Stimulated activated CD8-positive, alpha-beta memory T cell treated with anti-CD3 and anti-CD28 coated beads, Interleukin-12 subunit alpha, Interleukin-12 subunit beta, amount 100 ng/mL, for 4 hours (primary cell): ENCODE results near the gene TTLL12.

Experiments used
- DNase-seq: peaks from one replicate; pipeline ENCODE4 v3.0.0-alpha.2; 2020; ENCODE audit warnings: low read depth

TTLL12 gene

GRCh38 chr22:43199541-43199940 is 12.6 kb upstream of the TTLL12 start:
- DNase-seq, result no peak

DNA sequence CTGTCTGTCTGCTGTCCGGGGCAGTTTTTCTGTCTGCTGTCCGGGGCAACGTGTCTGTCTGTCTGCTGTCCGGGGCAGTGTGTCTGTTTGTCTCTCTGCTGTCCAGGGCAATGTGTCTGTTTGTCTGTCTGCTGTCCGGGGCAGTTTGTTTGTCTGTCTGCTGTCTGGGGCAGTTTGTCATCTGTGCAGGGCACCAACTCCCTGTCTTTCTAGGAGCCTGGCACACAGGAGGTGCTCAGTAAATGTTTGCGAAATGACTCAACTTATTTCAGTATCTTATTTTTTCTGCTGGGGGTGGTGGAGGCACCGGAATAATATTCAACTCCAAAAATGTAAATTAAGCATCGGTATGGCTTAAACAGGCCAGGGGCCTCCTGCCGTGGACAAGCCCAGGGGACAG is 12.0 kb upstream of the TTLL12 start:
- no peak for DNase-seq

GRCh38 chr22:43198126-43198525 is 11.2 kb upstream of the TTLL12 start:
- no peak for DNase-seq

- no peak for DNase-seq
Measured at GRCh38 chr22:43197271-43197941, 10.5 kb upstream of the TTLL12 start.

DNA sequence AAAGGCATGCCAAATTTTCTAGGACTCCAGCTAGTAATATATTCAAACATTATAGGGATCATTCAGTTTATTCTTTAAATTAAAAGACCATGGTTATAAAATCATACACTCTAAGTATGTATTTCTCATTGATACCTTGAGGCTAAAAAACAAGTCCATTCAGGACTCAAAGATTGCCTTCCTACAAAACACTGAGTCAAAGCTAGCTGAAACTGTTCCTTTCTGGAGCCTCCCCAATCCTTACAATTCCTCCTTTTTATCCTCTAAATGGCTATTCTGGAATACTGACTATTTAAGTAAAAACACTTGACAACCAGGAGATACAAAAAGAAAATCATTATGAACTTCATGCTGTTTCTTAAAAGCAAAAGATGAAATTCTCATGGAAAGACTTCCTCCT is 4.9 kb upstream of the TTLL12 start:
- DNase-seq, result no peak

DNA sequence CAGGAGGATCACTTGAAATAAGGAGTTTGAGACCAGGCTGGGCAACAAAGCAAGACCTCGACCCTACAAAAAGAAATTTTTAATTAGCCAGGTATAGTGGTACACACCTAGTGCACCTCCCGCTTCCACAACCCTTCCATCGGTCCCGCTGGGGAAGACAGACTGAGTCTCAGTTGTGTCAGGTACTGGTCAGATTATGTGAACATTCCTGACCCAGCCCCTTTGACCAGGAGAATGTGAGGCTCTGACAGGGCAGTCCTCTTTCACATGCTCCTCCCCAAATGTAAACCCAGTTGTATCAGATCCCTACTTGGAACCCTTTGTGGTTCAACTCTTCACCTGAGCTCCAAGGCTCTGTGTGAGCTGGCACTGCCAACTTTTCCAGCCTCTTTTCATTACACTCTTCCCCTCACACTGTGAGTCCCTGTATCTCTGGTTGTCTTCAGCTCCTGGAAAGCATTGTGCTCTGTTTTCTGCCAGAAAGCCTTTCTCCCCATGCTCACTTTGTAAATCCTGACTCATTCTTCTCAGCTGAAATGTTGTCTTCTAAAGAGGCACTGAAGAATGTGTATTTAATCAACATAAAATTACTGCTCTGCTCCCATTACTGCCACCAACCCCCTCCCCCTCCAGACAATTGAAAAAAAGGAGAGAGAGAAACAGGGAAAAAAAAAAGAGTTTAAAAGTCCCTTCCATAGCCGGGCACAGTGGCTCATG is 2.1 kb upstream of the TTLL12 start:
- no peak for DNase-seq

DNA sequence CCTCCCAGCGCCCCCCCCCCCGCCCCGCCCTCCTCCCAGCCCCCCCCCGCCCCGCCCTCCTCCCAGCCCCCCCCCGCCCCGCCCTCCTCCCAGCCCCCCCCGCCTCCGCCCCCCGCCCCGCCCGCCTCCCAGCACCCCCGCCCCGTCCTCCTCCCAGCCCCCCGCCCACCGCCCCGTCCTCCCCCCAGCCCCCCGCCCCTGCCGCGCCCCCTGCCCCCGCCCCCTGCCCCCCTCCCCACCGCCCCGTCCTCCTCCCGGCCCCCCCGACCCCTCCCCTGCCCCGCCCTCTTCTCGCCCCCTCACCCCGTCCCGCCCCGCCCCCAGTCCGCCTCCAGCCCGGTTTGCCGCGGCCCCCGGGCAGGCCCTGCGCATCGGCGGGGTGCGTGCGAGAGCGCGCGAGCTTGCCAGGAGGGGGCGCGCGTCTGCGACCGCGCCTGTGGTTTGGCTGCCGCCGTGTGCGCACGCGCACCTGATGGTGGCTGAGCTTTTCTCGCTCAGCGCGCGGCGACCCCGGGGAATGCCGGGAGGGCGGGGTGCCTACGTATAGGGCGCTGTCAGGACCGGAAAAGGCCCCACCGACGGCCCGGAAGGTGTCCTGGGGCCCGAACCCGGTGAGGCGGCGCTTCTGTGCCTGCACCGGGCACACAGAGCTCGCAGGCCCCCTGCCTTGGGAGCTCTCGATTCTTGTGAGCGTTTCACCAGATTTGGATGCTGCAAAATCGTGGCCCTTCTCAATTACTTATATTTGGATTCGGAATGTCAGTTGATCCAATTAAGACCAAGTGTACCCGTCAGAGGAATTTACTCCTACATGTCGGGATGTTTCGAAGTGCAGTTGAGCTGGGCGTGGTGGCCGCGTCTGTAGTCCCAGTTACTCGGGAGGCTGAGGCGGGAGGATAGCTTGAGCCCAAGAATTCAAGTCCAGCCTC is 501 bp upstream of the TTLL12 start:
- peak; percentile 94 for DNase-seq

GRCh38 chr22:43185860-43186261 is 1.1 kb downstream of the TTLL12 start:
- no peak for DNase-seq

- no peak for DNase-seq
Measured at GRCh38 chr22:43183496-43184277, 3.2 kb downstream of the TTLL12 start.

- DNase-seq, result no peak
Measured at GRCh38 chr22:43182726-43183125, 4.2 kb downstream of the TTLL12 start.

DNA sequence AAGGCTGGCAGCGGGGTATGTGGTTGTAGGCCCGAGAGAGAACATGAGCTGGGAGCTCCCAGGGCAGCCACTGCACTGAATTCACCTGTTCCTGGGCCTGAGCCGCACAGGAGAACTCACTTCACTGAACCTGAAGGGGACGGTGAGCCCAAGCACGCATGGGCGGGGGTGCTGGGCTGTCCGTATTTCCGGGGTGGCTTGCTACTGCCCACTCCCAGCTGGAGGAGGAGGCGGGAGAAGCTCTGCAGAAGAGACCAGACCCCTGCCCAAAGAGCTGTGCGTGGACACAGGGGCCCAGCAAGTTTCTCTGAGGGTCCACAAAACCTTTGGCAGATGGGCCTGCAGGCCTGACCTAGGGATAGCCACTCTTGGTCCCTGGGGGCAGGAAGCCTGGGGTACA is 4.8 kb downstream of the TTLL12 start:
- no peak for DNase-seq

DNA sequence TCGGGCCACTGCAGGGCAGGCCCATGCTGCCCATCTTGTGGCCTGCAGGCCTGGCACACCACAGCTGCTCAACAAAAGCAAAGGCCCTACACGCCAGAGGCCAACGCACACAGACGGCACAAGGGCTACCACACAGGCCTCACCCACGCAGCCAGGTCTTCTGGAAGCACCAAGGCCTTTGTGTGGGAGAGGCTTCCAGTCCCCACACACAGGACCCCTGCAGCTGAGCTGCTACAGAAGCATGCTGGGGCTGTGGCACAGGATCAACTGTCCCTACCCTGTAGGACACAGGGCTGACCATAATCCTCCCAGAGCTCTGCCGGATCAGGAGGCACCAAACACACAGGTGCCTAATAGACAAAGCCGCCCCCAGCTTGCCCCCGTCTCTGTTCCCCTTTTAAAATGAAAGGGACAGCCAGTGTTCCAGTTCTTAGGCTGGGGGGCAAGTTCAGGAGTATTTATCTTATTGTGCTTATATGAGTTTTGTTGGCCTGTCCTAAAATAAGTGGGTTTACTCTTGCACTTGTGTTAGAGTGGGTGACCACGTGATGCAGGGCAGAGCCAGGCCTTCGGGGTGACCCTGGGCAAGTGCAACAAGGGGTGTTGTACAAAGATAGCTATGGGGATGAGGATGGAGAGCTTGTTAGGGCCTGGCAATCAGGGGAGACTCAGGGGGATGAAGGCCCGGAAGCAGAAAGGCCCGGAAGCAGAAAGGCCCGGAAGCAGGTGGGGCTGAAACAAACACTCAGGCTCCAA is 5.4 kb downstream of the TTLL12 start:
- DNase-seq, result no peak

DNA sequence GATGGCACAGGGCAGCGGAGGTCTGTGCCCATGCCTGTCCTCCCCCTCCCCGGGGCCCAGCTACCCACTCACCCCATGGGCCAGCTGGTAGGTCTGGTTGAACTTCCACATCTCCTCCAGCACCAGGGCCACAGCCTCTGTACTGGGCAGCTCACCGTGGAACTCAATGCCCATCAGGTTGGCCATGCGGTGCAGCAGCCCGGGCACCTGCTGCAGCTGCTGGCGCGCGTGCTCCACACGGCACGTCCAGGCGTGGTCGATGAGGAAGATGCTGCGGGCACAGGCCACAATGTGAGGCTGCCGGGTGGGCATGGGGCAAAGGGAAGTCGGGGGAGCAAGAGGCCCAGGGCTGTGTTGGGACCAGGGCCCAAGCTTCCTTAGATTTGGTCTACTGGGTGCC is 6.3 kb downstream of the TTLL12 start:
- DNase-seq, result no peak

- no peak for DNase-seq
Measured at GRCh38 chr22:43179911-43180195, 7.1 kb downstream of the TTLL12 start.

GRCh38 chr22:43179146-43179910 is 7.6 kb downstream of the TTLL12 start:
- DNase-seq, result no peak

- DNase-seq, result no peak
Measured at GRCh38 chr22:43177479-43177878, 9.5 kb downstream of the TTLL12 start.

DNA sequence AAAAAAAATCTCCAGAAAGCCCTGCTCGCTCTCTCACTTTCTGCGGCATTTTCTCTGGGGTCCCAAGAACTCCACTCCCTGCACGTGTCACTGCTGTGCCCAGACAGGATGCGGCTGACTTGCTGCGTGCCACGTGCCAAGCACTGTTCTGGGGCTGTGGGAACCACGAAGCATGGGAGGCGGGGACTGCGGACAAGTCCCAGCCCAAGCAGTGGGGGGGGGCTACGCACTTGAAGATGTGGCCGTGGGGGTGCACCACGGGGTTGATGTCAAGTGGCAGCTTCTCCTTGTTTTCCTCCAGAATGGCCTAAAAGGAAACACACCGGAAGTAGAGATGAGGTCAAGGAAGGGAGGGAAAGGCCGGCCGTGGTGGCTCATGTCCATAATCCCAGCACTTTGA is 10.8 kb downstream of the TTLL12 start:
- DNase-seq, result no peak

- DNase-seq, result no peak
Measured at GRCh38 chr22:43174941-43175531, 11.9 kb downstream of the TTLL12 start.

GRCh38 chr22:43173976-43174720 is 12.8 kb downstream of the TTLL12 start:
- DNase-seq, result no peak

DNA sequence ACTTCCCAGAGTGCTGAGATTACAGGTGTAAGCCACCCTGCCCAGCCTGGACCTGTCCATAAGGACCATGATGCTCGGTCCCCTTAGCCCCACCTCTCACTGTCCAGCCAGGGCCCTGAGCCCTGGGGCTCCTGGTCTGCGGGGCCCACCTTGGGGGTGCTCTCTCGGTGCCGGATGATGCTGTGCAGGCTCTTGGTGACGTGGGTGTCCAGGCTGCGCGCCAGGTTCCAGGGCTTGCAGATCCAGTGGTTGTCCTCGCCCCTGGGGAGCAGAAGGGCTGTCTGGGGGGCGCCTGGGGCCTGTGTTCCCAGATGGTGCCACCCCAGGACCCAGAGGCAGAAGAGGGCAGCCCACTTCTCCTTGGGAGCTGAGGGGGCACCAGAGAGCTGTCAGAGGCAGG is 13.4 kb downstream of the TTLL12 start:
- no peak for DNase-seq
